GM18858 (cell line): ENCODE results near the gene NEURL1.
"Not testable (repeated sequence)": the region's sequence is repeated elsewhere in the genome, so short reads cannot be mapped to it uniquely, and the experiment has no call there.

Experiments used
- ATAC-seq: cut with Tn5 transposase; IDR thresholded peaks from one replicate; pipeline ENCODE4 v1.9.1; 2021; ENCODE audit not compliant: unreplicated experiment

Gene NEURL1

GRCh38 chr10:103603382-103603781 lies 109.9 kb downstream of the NEURL1 start:
- no peak for ATAC-seq

DNA sequence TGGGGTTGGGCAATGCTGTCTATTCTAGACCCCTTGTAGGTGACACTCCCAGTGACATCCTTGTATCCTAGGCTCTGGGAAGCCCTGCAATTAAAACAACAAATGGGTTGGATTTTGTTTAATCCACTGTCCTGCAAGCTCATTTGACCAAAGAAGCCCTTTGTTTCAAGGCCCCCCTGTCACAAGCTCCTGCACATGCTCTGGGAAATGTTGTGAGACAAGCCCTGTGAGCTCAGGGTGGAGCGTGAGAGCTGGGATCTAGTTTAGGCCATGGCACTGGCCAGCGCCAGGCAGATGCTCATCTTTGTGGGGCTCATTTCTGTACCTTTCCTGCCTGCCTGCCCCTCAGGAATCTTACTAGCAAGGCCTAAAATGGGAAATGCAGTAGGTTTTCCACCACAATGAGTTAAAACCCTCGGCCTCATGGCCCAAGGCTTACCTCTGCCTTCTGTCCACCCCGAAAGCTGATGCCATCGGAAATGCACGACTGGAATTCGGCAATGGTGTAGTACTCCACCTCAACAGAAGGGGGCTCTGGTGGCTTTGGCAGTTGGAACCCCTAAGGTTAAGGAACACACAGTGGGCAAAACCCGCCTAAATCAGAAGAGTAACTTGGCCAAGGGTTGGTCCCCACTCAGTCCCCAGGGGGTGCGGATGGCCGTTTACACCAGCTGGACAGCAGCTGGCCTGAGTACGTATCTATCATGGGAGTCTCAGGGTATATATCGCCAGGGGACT lies 112.0 kb downstream of the NEURL1 start:
- ATAC-seq, result no peak

DNA sequence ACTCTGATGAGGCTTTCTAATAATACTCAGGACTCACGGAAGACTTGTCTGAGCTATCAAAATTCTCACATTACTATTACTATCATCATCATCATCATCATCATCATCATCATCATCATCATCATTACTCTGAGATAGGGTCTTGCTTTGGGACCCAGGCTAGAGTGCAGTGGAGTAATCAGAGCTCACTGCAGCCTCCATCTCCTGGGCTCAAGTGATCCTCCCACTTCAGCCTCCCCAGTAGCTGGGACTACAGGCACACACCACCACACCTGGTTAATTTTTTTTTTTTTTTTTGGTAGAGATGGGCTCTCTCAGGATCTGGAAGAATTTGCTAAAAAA lies 112.6 kb downstream of the NEURL1 start:
- not testable (repeated sequence) for ATAC-seq

DNA sequence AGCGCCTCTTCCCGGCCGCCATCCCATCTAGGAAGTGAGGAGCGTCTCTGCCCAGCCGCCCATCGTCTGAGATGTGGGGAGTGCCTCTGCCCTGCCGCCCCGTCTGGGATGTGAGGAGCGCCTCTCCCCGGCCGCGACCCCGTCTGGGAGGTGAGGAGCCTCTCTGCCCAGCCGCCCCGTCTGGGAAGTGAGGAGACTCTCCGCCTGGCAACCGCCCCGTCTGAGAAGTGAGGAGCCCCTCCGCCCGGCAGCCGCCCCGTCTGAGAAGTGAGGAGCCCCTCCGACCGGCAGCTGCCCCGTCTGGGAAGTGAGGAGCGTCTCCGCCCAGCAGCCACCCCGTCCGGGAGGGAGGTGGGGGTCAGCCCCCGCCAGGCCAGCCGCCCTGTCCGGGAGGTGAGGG lies 113.5 kb downstream of the NEURL1 start:
- ATAC-seq, result not testable (repeated sequence)

- not testable (repeated sequence) for ATAC-seq
Measured at GRCh38 chr10:103608056-103608455, 114.6 kb downstream of the NEURL1 start.

DNA sequence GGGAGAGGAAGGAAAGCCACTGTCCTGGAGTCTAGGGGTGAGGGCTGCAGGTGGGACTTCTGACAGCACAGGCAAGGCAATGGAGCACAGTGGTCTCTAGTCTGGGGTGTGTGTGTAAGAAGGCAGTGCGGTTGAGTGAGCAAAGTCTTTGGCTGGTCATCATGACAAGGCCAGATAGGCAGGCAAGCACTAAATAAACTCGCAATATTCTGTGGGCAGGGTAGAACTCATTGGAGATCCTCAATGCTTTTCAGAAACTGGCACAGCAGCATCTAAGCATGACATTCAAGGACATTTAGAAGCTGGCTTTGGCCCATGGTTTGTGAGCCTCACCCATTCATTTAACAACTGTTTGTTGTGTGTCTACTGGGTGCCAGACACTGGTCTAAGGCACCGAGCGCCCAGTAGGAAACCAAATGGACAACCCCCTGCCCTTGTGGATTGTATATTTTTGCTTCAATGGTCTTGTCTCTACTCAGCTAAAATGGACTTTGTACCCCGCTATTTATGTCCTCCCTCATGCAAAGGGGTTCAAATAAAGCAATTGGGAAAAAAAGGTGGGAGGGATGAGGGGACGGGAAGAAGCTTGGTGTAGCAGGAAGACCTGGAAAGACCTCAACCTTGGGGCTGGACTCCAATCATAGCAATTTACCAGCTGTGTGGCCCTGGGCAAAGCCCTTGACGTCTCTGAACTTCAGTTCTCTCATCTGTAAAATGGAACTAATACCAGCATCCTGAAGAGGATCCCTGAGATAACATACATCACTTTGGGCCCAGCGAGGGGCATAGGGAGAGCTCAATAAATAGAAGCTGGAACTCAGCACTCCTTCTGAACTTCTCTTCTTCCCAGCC lies 116.0 kb downstream of the NEURL1 start:
- ATAC-seq, result no peak

- no peak for ATAC-seq
Measured at GRCh38 chr10:103610083-103610472, 116.6 kb downstream of the NEURL1 start.

- no peak for ATAC-seq
Measured at GRCh38 chr10:103610921-103611511, 117.5 kb downstream of the NEURL1 start.

DNA sequence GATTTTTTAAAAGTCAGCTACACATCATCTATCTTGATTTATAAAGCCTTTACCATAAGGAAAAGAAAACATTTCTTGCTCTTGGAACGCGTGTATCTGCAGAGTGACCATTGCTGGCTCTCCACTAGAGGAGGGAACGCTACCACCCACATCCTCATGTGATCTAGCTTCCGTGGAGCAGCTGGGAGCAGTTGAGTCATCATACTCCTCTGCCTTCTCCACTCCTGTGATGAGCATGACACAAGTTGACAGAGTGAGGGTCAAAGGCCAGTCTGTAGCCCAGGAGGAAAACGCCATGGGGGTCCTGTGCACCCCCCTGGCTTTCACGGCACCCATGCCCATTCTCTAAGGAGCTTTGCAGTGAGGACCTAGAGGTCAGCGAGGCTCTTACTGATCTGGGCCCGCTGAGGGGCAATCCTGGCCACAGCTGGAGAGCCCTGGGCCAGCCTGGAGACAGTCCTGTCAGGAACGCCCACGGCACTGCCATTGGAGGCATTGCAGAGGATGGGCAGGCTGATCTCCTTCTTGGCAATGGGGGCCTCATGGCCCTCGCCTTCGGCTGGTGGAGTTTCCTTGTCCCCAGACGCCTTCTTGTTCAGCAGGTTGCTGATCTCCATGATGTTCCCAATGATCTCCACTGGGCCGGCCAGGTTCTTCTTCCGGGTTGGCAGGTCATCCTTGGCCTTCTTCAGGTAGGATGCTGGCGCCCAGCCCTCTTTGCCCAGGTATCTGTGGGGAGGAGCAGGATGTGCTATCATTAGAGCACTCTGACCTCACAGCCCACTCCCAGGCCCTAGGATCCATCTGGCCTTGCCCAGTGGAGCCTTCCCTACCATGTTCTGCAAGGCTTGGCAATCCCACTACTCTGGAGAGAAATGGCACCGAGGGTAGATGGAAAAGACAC lies 119.2 kb downstream of the NEURL1 start:
- ATAC-seq, result no peak

DNA sequence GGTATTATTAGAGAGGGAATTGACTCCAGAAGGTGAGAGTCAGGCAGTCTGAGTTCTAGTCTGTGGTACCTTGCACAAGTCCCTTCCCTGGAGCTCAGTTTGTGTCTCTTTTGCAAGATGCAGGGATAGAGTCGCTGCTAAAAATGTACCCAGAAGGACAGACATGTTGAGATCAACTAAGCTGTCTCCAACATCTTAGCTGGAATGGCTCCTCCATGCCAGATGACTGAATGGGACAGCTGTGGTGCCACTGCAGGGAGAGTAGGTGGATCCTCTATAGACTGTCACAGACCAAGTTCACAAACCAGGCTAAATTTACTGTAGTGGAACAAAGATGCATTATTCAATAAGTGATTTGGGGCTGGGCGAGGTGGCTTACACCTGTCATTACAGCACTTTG lies 120.1 kb downstream of the NEURL1 start:
- ATAC-seq, result no peak

- no peak for ATAC-seq
Measured at GRCh38 chr10:103614306-103615158, 121.0 kb downstream of the NEURL1 start.

DNA sequence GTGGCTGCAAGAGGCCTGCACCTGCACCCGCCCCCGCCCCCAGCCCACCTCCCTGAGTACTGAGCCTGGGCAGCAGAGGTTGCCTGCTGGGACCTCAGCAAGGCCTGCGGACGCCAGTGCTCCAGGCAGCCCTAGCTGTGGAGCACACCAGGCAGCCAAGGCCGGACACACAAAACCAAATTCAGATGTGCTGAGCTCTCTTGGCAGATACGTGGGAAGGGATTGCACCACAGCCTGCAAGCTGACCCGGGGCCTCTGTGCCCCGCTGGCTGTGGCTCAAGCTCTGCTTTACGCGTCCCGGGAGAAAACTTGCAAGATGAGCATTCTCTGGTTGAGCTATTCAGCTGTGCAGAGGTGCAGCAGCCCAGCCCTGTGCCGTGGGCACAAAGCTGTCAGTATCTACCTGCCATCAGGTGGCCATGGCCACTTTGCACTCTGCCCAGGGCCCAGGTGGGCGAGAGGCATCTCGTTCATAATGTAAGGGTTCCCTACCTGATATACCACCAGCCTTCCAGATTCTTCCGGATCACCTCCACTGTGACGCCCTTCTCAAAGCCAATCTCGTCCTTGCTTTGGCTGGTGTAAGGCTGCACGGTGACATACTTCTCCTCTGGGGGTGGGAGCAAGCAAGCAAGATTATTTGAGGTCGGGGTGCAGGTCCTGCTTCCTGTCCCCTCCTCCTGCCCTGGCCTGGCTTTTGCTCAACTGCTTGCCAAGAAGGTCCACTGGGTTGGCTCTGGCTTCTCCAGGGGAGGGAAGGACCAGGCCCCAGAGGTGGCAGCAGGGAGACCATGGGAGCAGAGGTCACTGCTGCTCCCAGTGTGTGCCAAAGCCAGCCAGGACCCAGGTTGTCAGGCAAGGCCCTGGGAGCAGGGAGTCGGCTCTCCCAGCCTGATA lies 123.4 kb downstream of the NEURL1 start:
- no peak for ATAC-seq

DNA sequence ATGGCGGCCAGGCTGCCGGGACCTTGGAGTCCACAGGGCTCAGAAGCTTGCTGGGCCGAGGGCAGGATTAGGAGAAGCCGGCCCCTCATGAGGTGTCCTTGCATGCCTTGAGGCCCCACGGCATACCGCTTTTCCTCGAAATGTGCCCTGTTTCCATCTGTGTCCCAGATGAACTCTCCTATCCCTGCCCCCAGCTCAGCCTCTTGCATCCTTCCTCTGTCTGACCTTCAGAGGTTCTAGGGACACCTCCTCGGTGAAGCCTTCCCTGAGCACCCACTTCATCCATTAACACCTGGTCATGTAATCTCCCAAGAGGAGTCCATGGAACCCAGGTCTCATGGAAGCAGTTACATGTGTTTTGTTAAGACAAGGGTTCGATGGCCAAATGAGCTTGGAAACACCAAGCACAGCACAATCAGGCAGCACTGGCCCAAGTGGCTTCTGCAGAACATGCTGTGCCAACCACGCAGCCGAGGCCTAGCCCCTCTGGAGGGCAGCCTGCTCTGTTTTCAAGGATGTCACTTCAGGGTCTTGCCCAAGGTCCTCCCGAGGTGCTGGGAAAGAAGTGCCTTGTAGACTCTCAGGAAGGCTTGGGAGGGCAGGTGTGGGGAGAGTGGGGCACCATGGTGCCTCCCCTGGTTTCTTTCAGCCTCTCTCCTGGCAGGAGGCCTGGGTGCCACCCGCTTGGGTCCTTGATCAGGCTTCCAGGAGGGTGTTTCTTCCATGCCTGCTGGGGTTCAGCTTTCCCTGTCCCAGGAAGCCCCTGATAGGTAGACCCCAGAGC lies 124.3 kb downstream of the NEURL1 start:
- ATAC-seq, result no peak

- no peak for ATAC-seq
Measured at GRCh38 chr10:103618575-103619423, 125.3 kb downstream of the NEURL1 start.

GRCh38 chr10:103619424-103620351 lies 126.2 kb downstream of the NEURL1 start:
- ATAC-seq, result no peak

- no peak for ATAC-seq
Measured at GRCh38 chr10:103620352-103620740, 126.8 kb downstream of the NEURL1 start.
